HFF-Myc (cell line): ENCODE measurements around the gene SRGAP1.

Experiments
- DNase-seq: peaks from one replicate; pipeline ENCODE4 v3.0.0-alpha.2; 2011; ENCODE audit warnings: low read depth; ENCODE audit errors: extremely low read depth
- H3K4me3 ChIP-seq: replicated peaks from 2 replicates; pipeline ENCODE4 v1.5.1; 2011; ENCODE audit warnings: low read depth, mild to moderate bottlenecking, control low read depth, low read length
- TF ChIP-seq, protein P1 (sequence below): IDR thresholded peaks from 2 replicates; pipeline ENCODE4 v1.5.1; 2012; ENCODE audit warnings: mild to moderate bottlenecking, low read depth, low read length, control low read depth; ENCODE audit errors: missing control alignments

The SRGAP1 gene

GRCh38 chr12:63930971-63931370, 86.5 kb downstream of the SRGAP1 start:
- TF ChIP-seq, protein P1, sequence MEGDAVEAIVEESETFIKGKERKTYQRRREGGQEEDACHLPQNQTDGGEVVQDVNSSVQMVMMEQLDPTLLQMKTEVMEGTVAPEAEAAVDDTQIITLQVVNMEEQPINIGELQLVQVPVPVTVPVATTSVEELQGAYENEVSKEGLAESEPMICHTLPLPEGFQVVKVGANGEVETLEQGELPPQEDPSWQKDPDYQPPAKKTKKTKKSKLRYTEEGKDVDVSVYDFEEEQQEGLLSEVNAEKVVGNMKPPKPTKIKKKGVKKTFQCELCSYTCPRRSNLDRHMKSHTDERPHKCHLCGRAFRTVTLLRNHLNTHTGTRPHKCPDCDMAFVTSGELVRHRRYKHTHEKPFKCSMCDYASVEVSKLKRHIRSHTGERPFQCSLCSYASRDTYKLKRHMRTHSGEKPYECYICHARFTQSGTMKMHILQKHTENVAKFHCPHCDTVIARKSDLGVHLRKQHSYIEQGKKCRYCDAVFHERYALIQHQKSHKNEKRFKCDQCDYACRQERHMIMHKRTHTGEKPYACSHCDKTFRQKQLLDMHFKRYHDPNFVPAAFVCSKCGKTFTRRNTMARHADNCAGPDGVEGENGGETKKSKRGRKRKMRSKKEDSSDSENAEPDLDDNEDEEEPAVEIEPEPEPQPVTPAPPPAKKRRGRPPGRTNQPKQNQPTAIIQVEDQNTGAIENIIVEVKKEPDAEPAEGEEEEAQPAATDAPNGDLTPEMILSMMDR = no peak
- H3K4me3 ChIP-seq = no peak overlapping the region
- DNase-seq = no peak

DNA sequence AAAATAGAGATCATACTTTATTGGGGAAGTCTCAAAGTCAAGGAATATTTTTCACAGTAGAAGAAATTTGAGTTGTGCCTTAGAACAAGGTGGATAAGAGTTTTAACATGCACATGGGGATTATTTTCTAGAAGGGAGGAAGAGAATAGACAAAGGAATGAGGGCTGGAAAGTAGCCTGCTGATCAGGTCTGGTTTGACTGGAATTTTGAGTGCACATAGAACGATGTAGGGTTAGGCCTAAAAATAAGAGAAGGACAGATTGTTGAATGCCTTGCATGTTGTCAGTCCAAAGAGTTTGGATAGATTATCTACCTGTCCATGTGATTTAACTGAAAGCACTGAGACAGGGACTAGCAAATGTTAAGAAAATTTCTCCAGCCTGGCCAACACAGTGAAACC, 87.2 kb downstream of the SRGAP1 start:
- TF ChIP-seq, protein P1 = no peak
- DNase-seq = no peak
- H3K4me3 ChIP-seq = no peak overlapping the region

- no peak for DNase-seq
Observed at GRCh38 chr12:63934936-63935335, 90.4 kb downstream of the SRGAP1 start.

GRCh38 chr12:63935361-63935760, 90.9 kb downstream of the SRGAP1 start:
- TF ChIP-seq, protein P1 = no peak
- no peak overlapping the region for H3K4me3 ChIP-seq
- DNase-seq = no peak

More at GRCh38 chr12:63934936-63935335, 90.4 kb downstream of the SRGAP1 start:
- TF ChIP-seq, protein P1 = no peak
- no peak overlapping the region for H3K4me3 ChIP-seq

DNA sequence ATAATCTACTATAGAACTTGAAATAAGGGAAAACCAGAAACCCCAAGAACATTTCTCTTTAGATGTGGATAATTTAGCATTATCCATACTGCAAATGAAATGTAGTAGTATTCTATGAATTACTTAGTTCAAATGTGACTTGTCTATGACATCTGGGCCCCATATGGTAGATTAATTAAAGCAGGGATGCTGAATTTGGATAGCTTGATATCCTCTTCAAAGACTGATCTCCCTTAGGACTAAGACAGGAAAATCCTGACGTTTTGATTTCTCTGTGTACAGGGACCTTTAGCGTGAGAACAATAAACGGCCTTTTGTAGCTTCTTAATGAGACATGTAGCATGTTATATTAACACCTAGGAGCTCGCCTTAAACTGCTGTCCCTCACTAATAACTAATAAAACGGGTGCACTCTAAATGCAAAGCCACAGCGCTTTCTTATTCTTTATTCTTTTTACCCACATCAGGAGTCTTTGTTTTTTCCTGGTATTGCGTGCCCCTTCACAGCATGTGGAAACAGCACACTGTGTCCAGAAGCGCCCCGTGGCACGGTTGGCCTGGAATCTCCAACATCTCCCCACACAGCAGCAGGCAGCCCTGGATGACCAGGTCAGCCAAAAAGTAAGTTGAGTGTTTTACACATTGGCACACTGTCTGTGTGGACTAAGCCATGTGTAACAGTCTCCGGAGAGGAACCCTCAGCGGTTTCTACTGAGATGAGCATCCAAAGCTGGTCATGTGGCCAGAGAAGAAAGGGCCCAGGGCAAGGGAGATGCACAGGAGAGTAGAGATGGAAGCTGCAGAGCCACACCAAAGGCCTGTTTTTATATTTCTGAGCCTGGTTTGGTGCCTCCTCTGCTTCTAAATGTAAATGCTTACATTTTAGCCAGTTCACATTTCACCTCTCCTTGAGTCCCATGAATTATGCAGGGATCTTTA, 93.1 kb downstream of the SRGAP1 start:
- no peak for DNase-seq

DNA sequence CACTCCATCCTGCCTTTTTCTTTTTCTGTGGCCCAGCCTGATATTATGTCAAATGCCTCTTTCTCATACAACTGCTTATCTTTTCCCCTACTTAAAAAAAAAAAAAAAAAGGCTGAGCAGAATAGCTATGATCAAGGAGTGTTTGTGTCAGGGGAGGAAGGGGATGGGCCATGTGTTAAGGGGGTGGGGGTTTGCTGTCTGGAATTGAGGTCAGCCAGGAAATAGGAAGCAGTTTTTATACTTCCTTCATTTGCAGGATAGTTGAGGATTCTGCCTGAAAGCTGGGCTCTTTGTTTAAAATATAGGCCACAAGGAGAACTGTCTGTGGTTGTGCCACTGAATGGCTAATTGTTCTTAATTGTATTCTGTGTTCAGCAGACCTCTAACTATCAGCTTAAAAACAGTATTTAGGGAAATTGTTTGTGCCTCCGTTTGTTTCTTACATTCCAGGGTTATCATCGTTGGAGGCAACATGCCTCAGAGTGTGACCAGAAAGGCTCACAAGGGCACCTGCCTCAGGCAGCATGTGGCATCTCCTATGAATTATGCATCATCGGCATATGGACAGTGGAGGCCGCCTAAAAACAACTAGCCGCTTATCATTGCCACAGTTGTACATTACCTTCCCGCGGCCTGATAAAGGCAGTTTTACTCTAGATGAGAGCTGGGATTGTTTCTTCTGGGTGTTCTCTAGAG, 96.0 kb downstream of the SRGAP1 start:
- no peak overlapping the region for H3K4me3 ChIP-seq
- DNase-seq = no peak

More for the DNA sequence above, 93.1 kb downstream of the SRGAP1 start:
- H3K4me3 ChIP-seq = no peak overlapping the region
- TF ChIP-seq, protein P1 = no peak

More for the DNA sequence above, 96.0 kb downstream of the SRGAP1 start:
- TF ChIP-seq, protein P1 = no peak
